Endometrial microvascular endothelial cells (primary cell): Measurements from ENCODE around the gene MAVS. TPM values are rescaled to one million over a fixed set of nuclear protein-coding genes. Genes with fewer than 3 reads are reported as not detected.

Source experiments
- in situ Hi-C: cut with HindIII; loops from 2 replicates; pipeline ENCODE4 v1.10.0; 2017; ENCODE audit warnings: low sequenced_read_pairs, low pct_unique_long_range_greater_than_20kb; ENCODE audit errors: inconsistent ontology term
- total RNA-seq: library from RNA; depleted of rRNA; stranded (reverse); fragments of >200 nt; gene quantifications from one replicate; pipeline ENCODE4 v1.2.3, GENCODE V29; 2015; ENCODE audit errors: inconsistent ontology term

The MAVS gene
- total RNA-seq, 1 donor from 2014 or later: 24.4 TPM

DNA sequence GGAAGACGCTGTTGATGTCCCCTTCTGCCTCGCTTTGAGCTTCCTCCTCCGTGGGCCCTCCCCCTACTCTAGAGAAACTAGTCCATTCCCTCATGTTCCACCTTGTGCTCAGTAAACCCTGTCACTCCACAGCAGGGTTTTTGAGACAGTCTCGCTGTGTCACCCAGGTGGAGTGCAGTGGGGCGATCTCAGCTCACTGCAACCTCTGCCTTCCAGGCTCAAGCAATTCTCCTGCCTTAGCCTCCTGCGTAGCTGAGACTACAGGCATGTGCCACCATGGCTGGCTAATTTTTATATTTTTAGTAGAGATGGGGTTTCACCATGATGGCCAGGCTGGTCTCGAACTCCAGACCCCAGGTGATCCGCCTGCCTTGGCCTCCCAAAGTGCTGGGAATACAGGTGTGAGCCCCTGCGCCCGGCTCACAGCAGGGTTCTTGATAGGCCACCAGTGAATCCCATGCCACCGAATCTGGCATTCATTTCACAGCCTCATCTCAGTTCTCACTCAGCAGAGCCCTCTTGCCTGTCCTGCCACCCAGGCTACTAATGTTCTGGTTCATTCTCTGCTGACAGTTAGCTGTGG lies 78.6 kb downstream of the MAVS start:
- in situ Hi-C loops: no loop called here

Other genes starting within 250 kb of the MAVS start
- not detected for gene GFRA4, start 183.4 kb upstream of the MAVS start, total RNA-seq
- not detected for gene ADAM33, start 164.8 kb upstream of the MAVS start, total RNA-seq
- gene SIGLEC1, start 134.2 kb upstream of the MAVS start, total RNA-seq: not detected
- 10.9 TPM for gene HSPA12B, start 114.1 kb upstream of the MAVS start, total RNA-seq
- 85.9 TPM for gene ADISSP, start 79.1 kb upstream of the MAVS start, total RNA-seq
- gene SPEF1, start 65.4 kb upstream of the MAVS start, total RNA-seq: not detected
- gene CENPB, start 60.1 kb upstream of the MAVS start, total RNA-seq: 105 TPM
- gene CDC25B, start 50.5 kb upstream of the MAVS start, total RNA-seq: 61.7 TPM
- 32.5 TPM for gene AP5S1, start 26.3 kb upstream of the MAVS start, total RNA-seq
- 47.3 TPM for gene PANK2, start 42.6 kb downstream of the MAVS start, total RNA-seq
- gene RNF24, start 168.7 kb downstream of the MAVS start, total RNA-seq: 12.8 TPM